ENCODE results near the gene APOA1.

Gene APOA1

GRCh38 chr11:116837231-116838091, at the start of gene APOA1:
APOA1 (minus strand) TSS chr11:116837622; CDS start chr11:116837387, 235 bp downstream.
- peaks cover 9% of the 10 kb centered on the region for H3K4me1 ChIP-seq (ENCODE audit: insufficient read depth, low read length)
- H3K9me3 ChIP-seq (ENCODE audit: low read length): no peaks in the 10 kb centered on the region
- no peaks in the 10 kb centered on the region for H3K36me3 ChIP-seq (ENCODE audit: insufficient read depth, low read length)
- no peak within 1 kb of the TSS for H2AFZ ChIP-seq (ENCODE audit: low read depth, low read length)
- no peaks in the 10 kb centered on the region for H3K27me3 ChIP-seq (ENCODE audit: insufficient read depth, low read length)
- no peak within 1 kb of the TSS for H3K4me3 ChIP-seq (ENCODE audit: low read length)

- no peaks in the 10 kb centered on the region for H3K36me3 ChIP-seq (ENCODE audit: insufficient read depth, low read length)
- no peaks in the 10 kb centered on the region for H3K27me3 ChIP-seq (ENCODE audit: insufficient read depth, low read length)
- no peaks in the 10 kb centered on the region for H3K9me3 ChIP-seq (ENCODE audit: low read length)
- H2AFZ ChIP-seq (ENCODE audit: low read depth, low read length): no peak overlapping the region
- no peak overlapping the region for H3K4me3 ChIP-seq (ENCODE audit: low read length)
- H3K4me1 ChIP-seq (ENCODE audit: insufficient read depth, low read length): no peaks in the 10 kb centered on the region
These were observed 48.7 kb upstream of the APOA1 start for GRCh38 chr11:116885951-116886655.

- no peaks in the 10 kb centered on the region for H3K4me1 ChIP-seq (ENCODE audit: insufficient read depth, low read length)
- no peak overlapping the region for H2AFZ ChIP-seq (ENCODE audit: low read depth, low read length)
- no peaks in the 10 kb centered on the region for H3K36me3 ChIP-seq (ENCODE audit: insufficient read depth, low read length)
- no peaks in the 10 kb centered on the region for H3K27me3 ChIP-seq (ENCODE audit: insufficient read depth, low read length)
- H3K9me3 ChIP-seq (ENCODE audit: low read length): no peaks in the 10 kb centered on the region
- no peak overlapping the region for H3K4me3 ChIP-seq (ENCODE audit: low read length)
These were observed 45.0 kb upstream of the APOA1 start for GRCh38 chr11:116882386-116882785.

DNA sequence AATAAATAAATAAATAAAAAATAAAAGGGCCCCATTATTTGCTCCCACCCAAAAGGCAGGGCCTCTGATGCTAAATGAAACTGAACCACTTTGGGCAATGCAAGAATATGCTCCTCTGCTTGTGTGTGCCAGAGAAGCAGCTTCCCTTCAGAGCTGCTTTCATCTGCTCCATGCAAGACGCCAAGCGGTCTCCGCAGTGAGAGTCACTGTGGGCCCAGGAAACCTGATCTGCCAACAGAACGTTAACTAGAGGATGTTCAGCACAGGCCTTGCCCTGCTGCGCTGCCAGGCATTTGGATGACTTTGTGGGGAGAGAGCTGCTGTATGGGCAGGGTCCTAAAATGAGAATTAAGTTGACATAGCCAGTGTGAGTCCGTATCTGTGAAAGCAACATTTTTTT, 43.7 kb upstream of the APOA1 start:
- H2AFZ ChIP-seq (ENCODE audit: low read depth, low read length): no peak overlapping the region
- no peak overlapping the region for H3K4me3 ChIP-seq (ENCODE audit: low read length)
- H3K9me3 ChIP-seq (ENCODE audit: low read length): no peaks in the 10 kb centered on the region
- H3K4me1 ChIP-seq (ENCODE audit: insufficient read depth, low read length): no peaks in the 10 kb centered on the region
- no peaks in the 10 kb centered on the region for H3K27me3 ChIP-seq (ENCODE audit: insufficient read depth, low read length)
- peaks cover 4% of the 10 kb centered on the region for H3K36me3 ChIP-seq (ENCODE audit: insufficient read depth, low read length)

DNA sequence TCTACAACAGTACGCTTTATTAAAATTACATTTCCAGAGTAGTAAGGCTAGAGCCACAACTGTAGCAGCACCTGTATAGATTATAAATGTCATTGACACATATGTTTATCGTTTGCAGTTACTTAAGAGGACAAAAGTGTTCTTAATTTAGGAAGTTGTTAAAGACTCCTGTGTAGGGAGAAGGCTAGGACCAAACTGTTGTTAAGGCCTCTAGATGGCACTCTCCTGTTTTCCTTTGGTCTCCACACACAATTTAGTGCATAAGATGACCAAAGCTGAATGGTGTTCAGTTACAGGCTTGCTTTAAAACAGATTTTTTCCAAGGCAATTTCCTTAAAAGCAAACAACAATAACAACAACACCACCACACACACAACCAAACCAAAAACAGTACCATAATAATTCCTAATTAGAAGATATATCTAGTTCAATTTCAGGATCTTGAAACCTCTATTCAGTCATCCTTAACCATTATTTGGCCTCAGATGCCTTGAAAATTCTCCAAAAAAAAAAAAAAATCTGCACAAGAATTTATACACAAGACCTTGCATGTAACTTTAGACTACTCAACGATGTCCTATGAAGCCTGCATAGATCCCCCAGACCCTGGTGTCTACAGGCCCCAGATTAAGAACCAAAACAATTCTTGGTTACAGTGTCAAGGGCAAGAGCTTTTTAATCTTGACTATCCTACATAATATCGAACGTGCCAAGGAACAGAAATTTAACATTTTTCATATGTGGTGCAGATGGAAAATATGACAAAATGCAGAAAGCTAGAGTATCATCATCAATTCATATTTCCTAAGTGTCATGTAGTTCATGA, 42.6 kb upstream of the APOA1 start:
- H3K4me1 ChIP-seq (ENCODE audit: insufficient read depth, low read length): no peaks in the 10 kb centered on the region
- H3K9me3 ChIP-seq (ENCODE audit: low read length): no peaks in the 10 kb centered on the region
- peaks cover 13% of the 10 kb centered on the region for H3K36me3 ChIP-seq (ENCODE audit: insufficient read depth, low read length)
- H3K27me3 ChIP-seq (ENCODE audit: insufficient read depth, low read length): no peaks in the 10 kb centered on the region
- no peak overlapping the region for H3K4me3 ChIP-seq (ENCODE audit: low read length)
- H2AFZ ChIP-seq (ENCODE audit: low read depth, low read length): no peak overlapping the region

- Histone ChIP-seq H2AFZ (ENCODE audit: low read depth, low read length) (no peak overlapping the region), H3K36me3 (ENCODE audit: insufficient read depth, low read length) (peaks cover 38% of the 10 kb centered on the region), H3K4me3 (ENCODE audit: low read length) (no peak overlapping the region), H3K27me3 (ENCODE audit: insufficient read depth, low read length) (no peaks in the 10 kb centered on the region), H3K4me1 (ENCODE audit: insufficient read depth, low read length) (no peaks in the 10 kb centered on the region), H3K9me3 (ENCODE audit: low read length) (no peaks in the 10 kb centered on the region)
These were observed 39.2 kb upstream of the APOA1 start for GRCh38 chr11:116876656-116877055.

DNA sequence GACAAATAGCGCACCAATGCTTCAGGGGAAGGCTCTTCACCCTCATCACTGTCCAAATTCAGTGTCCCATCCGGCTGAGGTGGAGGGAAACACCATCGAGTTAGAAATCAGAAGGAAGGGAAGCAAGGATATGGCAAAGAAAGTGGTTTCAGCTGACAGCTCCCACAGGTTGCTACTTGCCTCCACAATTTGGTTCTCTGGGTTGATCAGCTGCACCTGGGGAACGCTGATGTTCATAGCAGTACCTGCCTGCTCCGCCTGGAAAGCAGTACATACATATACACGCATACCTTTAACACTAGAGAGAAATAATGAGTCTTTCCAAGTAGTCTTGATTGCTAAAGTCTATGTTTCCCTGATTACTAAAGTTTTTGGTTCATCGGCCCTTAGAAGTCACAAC, 37.8 kb upstream of the APOA1 start:
- H3K36me3 ChIP-seq (ENCODE audit: insufficient read depth, low read length): peaks cover 47% of the 10 kb centered on the region

DNA sequence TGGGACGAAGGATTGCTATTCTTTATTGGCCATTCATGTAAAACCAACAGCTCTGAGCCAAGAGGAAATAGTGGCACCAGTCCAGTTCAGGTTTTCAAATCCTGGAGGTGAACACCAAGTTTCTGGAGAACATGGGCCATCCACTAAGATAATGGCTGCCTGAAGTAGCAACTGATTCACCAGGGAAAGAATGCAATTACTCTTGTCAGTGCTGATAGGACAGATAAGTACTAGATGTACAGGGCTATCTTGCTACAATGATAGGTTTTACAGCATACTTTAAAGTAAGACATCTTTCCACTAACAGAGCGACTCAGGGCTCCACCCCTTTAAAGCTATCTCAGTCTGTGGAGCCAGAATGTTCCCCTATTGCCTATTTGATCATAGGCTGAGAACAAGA, 36.8 kb upstream of the APOA1 start:
- Histone ChIP-seq H3K9me3 (ENCODE audit: low read length) (no peaks in the 10 kb centered on the region), H3K36me3 (ENCODE audit: insufficient read depth, low read length) (peaks cover 56% of the 10 kb centered on the region)

More for the DNA sequence above, 37.8 kb upstream of the APOA1 start:
- H3K9me3 ChIP-seq (ENCODE audit: low read length): no peaks in the 10 kb centered on the region
- H3K27me3 ChIP-seq (ENCODE audit: insufficient read depth, low read length): no peaks in the 10 kb centered on the region
- H3K4me3 ChIP-seq (ENCODE audit: low read length): no peak overlapping the region
- H3K4me1 ChIP-seq (ENCODE audit: insufficient read depth, low read length): no peaks in the 10 kb centered on the region
- H2AFZ ChIP-seq (ENCODE audit: low read depth, low read length): no peak overlapping the region

GRCh38 chr11:116873381-116873780, 36.0 kb upstream of the APOA1 start:
- Histone ChIP-seq H3K9me3 (ENCODE audit: low read length) (no peaks in the 10 kb centered on the region), H3K4me3 (ENCODE audit: low read length) (no peak overlapping the region), H3K4me1 (ENCODE audit: insufficient read depth, low read length) (no peaks in the 10 kb centered on the region), H3K27me3 (ENCODE audit: insufficient read depth, low read length) (no peaks in the 10 kb centered on the region), H3K36me3 (ENCODE audit: insufficient read depth, low read length) (peaks cover 63% of the 10 kb centered on the region), H2AFZ (ENCODE audit: low read depth, low read length) (no peak overlapping the region)

More for the DNA sequence above, 36.8 kb upstream of the APOA1 start:
- H3K4me1 ChIP-seq (ENCODE audit: insufficient read depth, low read length): no peaks in the 10 kb centered on the region
- H3K27me3 ChIP-seq (ENCODE audit: insufficient read depth, low read length): no peaks in the 10 kb centered on the region
- H3K4me3 ChIP-seq (ENCODE audit: low read length): no peak overlapping the region
- H2AFZ ChIP-seq (ENCODE audit: low read depth, low read length): no peak overlapping the region

DNA sequence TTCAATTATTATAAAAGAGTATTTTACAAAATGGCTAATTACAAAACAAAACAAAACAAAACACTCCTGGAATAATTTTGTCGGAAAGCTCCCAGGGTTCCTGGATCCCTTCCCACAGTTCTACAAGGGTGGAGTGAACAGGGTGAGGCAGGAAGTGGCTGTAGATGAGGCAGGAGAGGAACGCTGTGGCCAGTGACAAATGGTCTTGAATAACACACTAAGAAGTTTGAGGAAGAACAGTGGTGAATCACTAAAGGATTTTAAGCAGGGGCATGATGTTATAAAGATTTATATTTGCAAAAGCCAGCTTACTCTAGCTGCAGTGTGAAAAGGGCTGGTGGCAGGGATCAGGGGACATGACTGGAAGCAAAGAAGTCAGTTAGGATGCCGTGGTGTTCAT, 33.8 kb upstream of the APOA1 start:
- H3K27me3 ChIP-seq (ENCODE audit: insufficient read depth, low read length): no peaks in the 10 kb centered on the region
- no peak overlapping the region for H2AFZ ChIP-seq (ENCODE audit: low read depth, low read length)
- H3K4me1 ChIP-seq (ENCODE audit: insufficient read depth, low read length): no peaks in the 10 kb centered on the region
- H3K9me3 ChIP-seq (ENCODE audit: low read length): no peaks in the 10 kb centered on the region
- no peak overlapping the region for H3K4me3 ChIP-seq (ENCODE audit: low read length)
- peaks cover 77% of the 10 kb centered on the region for H3K36me3 ChIP-seq (ENCODE audit: insufficient read depth, low read length)

DNA sequence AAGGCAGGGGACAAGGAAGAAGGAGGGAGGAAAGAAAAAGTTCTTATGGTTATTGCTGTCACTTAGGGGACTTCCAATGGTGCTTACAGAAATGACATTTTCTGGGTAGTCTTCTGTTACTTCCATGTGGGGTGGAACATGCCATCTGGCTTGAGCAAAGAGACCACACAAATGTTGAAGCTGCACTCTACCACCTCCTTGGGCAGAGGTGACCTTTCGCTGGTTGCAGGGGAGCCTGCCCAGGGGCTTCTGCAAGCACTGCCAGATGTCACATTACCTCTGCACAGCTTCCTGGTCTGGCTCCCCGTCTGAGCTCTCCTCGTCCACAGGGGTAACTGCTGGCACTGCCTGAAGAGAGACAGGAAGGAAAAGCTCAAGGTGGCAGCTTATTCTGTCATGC, 32.6 kb upstream of the APOA1 start:
- no peak overlapping the region for H2AFZ ChIP-seq (ENCODE audit: low read depth, low read length)
- H3K27me3 ChIP-seq (ENCODE audit: insufficient read depth, low read length): no peaks in the 10 kb centered on the region
- peaks cover 77% of the 10 kb centered on the region for H3K36me3 ChIP-seq (ENCODE audit: insufficient read depth, low read length)
- no peaks in the 10 kb centered on the region for H3K4me1 ChIP-seq (ENCODE audit: insufficient read depth, low read length)
- H3K9me3 ChIP-seq (ENCODE audit: low read length): no peaks in the 10 kb centered on the region
- H3K4me3 ChIP-seq (ENCODE audit: low read length): no peak overlapping the region

GRCh38 chr11:116869610-116870009, 32.2 kb upstream of the APOA1 start:
- Histone ChIP-seq H3K4me3 (ENCODE audit: low read length) (no peak overlapping the region), H3K36me3 (ENCODE audit: insufficient read depth, low read length) (peaks cover 76% of the 10 kb centered on the region), H2AFZ (ENCODE audit: low read depth, low read length) (no peak overlapping the region), H3K9me3 (ENCODE audit: low read length) (no peaks in the 10 kb centered on the region), H3K4me1 (ENCODE audit: insufficient read depth, low read length) (no peaks in the 10 kb centered on the region), H3K27me3 (ENCODE audit: insufficient read depth, low read length) (no peaks in the 10 kb centered on the region)

- H3K4me1 ChIP-seq (ENCODE audit: insufficient read depth, low read length): no peaks in the 10 kb centered on the region
- peaks cover 75% of the 10 kb centered on the region for H3K36me3 ChIP-seq (ENCODE audit: insufficient read depth, low read length)
- H3K27me3 ChIP-seq (ENCODE audit: insufficient read depth, low read length): no peaks in the 10 kb centered on the region
- H3K9me3 ChIP-seq (ENCODE audit: low read length): no peaks in the 10 kb centered on the region
- no peak overlapping the region for H3K4me3 ChIP-seq (ENCODE audit: low read length)
- H2AFZ ChIP-seq (ENCODE audit: low read depth, low read length): no peak overlapping the region
These were observed 30.6 kb upstream of the APOA1 start for GRCh38 chr11:116868066-116868465.

Measured in neuron (in vitro differentiated cells).